Measurements from ENCODE around the gene RNF152. TPM values are rescaled to one million over a fixed set of nuclear protein-coding genes. Genes with fewer than 3 reads are reported as not detected.

The RNF152 gene
- total RNA-seq, 4 donors from 2014 or later = 1.7 to 6.8 (median 4.4) TPM

GRCh38 chr18:61831071-61831470, 61.7 kb downstream of the RNF152 start:
- intact Hi-C loops (cut with DNase I; ENCODE audit: low total_unique reads) = loop anchor here (10.0 kb wide), 1 partner anchor 86 kb away; no protein-coding TSS in a partner anchor
- H3K9me3 ChIP-seq = no peaks in the 10 kb centered on the region
- no peaks in the 10 kb centered on the region for H3K27me3 ChIP-seq
- in situ Hi-C loops (cut with MboI; ENCODE audit: low sequenced_read_pairs in 4 of 4) = no loop called here
- H3K4me3 ChIP-seq = no peak overlapping the region
- DNase-seq = no peak
- TF ChIP-seq POLR2A (IDR thresholded peaks at IDR 0.05) = no peak
- no peak for TF ChIP-seq CTCF (IDR thresholded peaks at IDR 0.05 in 4 of 5, conservative IDR thresholded peaks at IDR 0.05 in 1 of 5)
- H3K27ac ChIP-seq = no peak overlapping the region
- no peak for ATAC-seq
- no peaks in the 10 kb centered on the region for H3K36me3 ChIP-seq
- H3K4me1 ChIP-seq = peaks cover 0 to 10% of the 10 kb centered on the region in 2 donors

- H3K9me3 ChIP-seq = no peaks in the 10 kb centered on the region
- H3K27me3 ChIP-seq = no peaks in the 10 kb centered on the region
- in situ Hi-C loops (cut with MboI; ENCODE audit: low sequenced_read_pairs in 4 of 4) (no loop called here), intact Hi-C loops (cut with DNase I; ENCODE audit: low total_unique reads) (no loop called here)
- H3K4me1 ChIP-seq = peaks cover 0 to 10% of the 10 kb centered on the region in 2 donors
- H3K4me3 ChIP-seq = no peak overlapping the region
- ATAC-seq (no peak), DNase-seq (no peak)
- TF ChIP-seq CTCF (IDR thresholded peaks at IDR 0.05 in 4 of 5, conservative IDR thresholded peaks at IDR 0.05 in 1 of 5) = no peak
- no peak for TF ChIP-seq POLR2A (IDR thresholded peaks at IDR 0.05)
- H3K27ac ChIP-seq = no peak overlapping the region
- no peaks in the 10 kb centered on the region for H3K36me3 ChIP-seq
Measured at GRCh38 chr18:61829108-61829507, 63.7 kb downstream of the RNF152 start.

GRCh38 chr18:61827591-61827990, 65.2 kb downstream of the RNF152 start:
- Histone ChIP-seq H3K36me3 (no peaks in the 10 kb centered on the region), H3K4me1 (no peaks in the 10 kb centered on the region), H3K9me3 (no peaks in the 10 kb centered on the region), H3K27ac (no peak overlapping the region), H3K27me3 (no peaks in the 10 kb centered on the region), H3K4me3 (no peak overlapping the region)
- DNase-seq (no peak), ATAC-seq (no peak)
- TF ChIP-seq CTCF (IDR thresholded peaks at IDR 0.05 in 4 of 5, conservative IDR thresholded peaks at IDR 0.05 in 1 of 5) = no peak
- no peak for TF ChIP-seq POLR2A (IDR thresholded peaks at IDR 0.05)
- in situ Hi-C loops (cut with MboI; ENCODE audit: low sequenced_read_pairs in 4 of 4) (no loop called here), intact Hi-C loops (cut with DNase I; ENCODE audit: low total_unique reads) (no loop called here)

GRCh38 chr18:61825386-61825785, 67.4 kb downstream of the RNF152 start:
- no peak for ATAC-seq
- in situ Hi-C loops (cut with MboI; ENCODE audit: low sequenced_read_pairs in 4 of 4) = no loop called here
- H3K4me3 ChIP-seq = no peak overlapping the region

More at GRCh38 chr18:61825386-61825785, 67.4 kb downstream of the RNF152 start:
- no peaks in the 10 kb centered on the region for H3K36me3 ChIP-seq
- TF ChIP-seq CTCF (IDR thresholded peaks at IDR 0.05 in 4 of 5, conservative IDR thresholded peaks at IDR 0.05 in 1 of 5) = no peak
- TF ChIP-seq POLR2A (IDR thresholded peaks at IDR 0.05) = no peak
- H3K4me1 ChIP-seq = no peaks in the 10 kb centered on the region
- intact Hi-C loops (cut with DNase I; ENCODE audit: low total_unique reads) = no loop called here
- H3K9me3 ChIP-seq = no peaks in the 10 kb centered on the region
- no peaks in the 10 kb centered on the region for H3K27me3 ChIP-seq
- no peak overlapping the region for H3K27ac ChIP-seq
- no peak for DNase-seq

Data from gastrocnemius medialis (tissue), 4 donors.